Spinal cord (tissue), 10 donors: ENCODE measurements around the gene TUFM. TPM values are rescaled to one million over a fixed set of nuclear protein-coding genes. Genes with fewer than 3 reads are reported as not detected.

Experiments
- DNase-seq, 6 donors: peaks; one replicate each; pipeline versions ENCODE4 v3.0.0 to v3.0.0-alpha.2; 2013 to 2015; ENCODE audit warnings: low spot score in 6 of 6, low read depth in 4 of 6
- H3K27ac ChIP-seq: one replicate; pipeline ENCODE4 v1.5.1; 2013; ENCODE audit warnings: low read depth, low read length, control low read depth
- H3K27me3 ChIP-seq: one replicate; pipeline ENCODE4 v1.6.1; 2013; ENCODE audit warnings: low read length; ENCODE audit not compliant: control insufficient read depth, insufficient read depth
- H3K36me3 ChIP-seq: one replicate; pipeline ENCODE4 v1.6.1; 2013; ENCODE audit warnings: low read length; ENCODE audit not compliant: control insufficient read depth, insufficient read depth
- H3K4me1 ChIP-seq: one replicate; pipeline ENCODE4 v1.6.1; 2013; ENCODE audit warnings: low read length; ENCODE audit not compliant: control insufficient read depth, insufficient read depth
- H3K4me3 ChIP-seq: one replicate; pipeline ENCODE4 v1.5.1; 2013; ENCODE audit warnings: low read depth, low read length, control low read depth
- H3K9me3 ChIP-seq: one replicate; pipeline ENCODE4 v1.6.1; 2013; ENCODE audit warnings: low read length; ENCODE audit not compliant: control insufficient read depth, insufficient read depth
- WGBS: methylation state at CpG from one replicate; pipeline ENCODE4 v1.1.5; 2013; ENCODE audit warnings: missing lambda C conversion rate; ENCODE audit not compliant: insufficient coverage; 5-methylcytosine and 5-hydroxymethylcytosine counted together
- polyA plus RNA-seq, 2 donors: library from polyadenylated mRNA; unstranded; fragments of 120-200 nt; gene quantifications; one replicate each; pipeline ENCODE4 v1.2.1, GENCODE V29; 2013; ENCODE audit not compliant: insufficient read length in 2 of 2
- total RNA-seq, 2 donors: library from RNA; depleted of rRNA in 1 of 2; stranded (reverse); fragments of 120-200 nt in 1 of 2; fragments of >200 nt in 1 of 2; gene quantifications; one replicate each; pipeline versions ENCODE4 v1.2.3 to v1.2.4, GENCODE V29; 2013 to 2014
- donor health status: healthy.

Gene TUFM
- total and polyA plus RNA-seq, 4 donors: 56.9 to 243 (median 181) TPM

DNA sequence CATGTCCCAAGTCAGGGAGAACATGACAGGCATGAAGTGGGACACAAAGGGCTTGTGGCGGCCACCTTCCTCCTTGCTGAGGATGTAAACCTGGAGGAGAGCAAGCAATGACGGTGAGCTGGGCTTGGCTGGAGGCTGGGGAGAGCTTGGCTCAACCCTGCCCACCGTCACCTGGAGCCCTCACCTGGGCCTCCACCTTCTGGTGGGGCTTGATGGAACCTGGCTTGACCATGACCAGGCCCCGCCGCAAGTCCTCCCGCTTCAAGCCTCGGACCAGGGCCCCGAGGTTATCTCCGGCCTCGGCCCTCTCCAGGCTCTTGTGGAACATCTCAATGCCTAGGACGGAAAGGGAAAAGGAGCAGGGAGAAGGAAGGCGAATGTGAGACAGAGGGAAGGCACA lies 2.4 kb downstream of the TUFM start:
- H3K36me3 ChIP-seq: peaks cover 46% of the 10 kb centered on the region
- H3K27ac ChIP-seq: no peak overlapping the region
- no peaks in the 10 kb centered on the region for H3K27me3 ChIP-seq
- H3K4me3 ChIP-seq: no peak overlapping the region
- no peak for DNase-seq
- 97% methylated on average over 11 of the region's 12 CpGs for WGBS
- peaks cover 25% of the 10 kb centered on the region for H3K4me1 ChIP-seq
- H3K9me3 ChIP-seq: no peaks in the 10 kb centered on the region

- H3K9me3 ChIP-seq: no peaks in the 10 kb centered on the region
- no peak for DNase-seq
- H3K27ac ChIP-seq: no peak overlapping the region
- WGBS: 70% methylated on average over 6 of the region's 7 CpGs
- H3K36me3 ChIP-seq: peaks cover 51% of the 10 kb centered on the region
- H3K4me3 ChIP-seq: no peak overlapping the region
- no peaks in the 10 kb centered on the region for H3K27me3 ChIP-seq
- H3K4me1 ChIP-seq: peaks cover 25% of the 10 kb centered on the region
Observed at GRCh38 chr16:28842696-28843095, 3.5 kb downstream of the TUFM start.

- no peak for DNase-seq
- 80% methylated on average over 1 of the region's 1 CpG for WGBS
- Histone ChIP-seq H3K4me3 (no peak overlapping the region), H3K27me3 (no peaks in the 10 kb centered on the region), H3K4me1 (peaks cover 4% of the 10 kb centered on the region), H3K36me3 (peaks cover 78% of the 10 kb centered on the region), H3K27ac (no peak overlapping the region), H3K9me3 (no peaks in the 10 kb centered on the region)
Observed at GRCh38 chr16:28839899-28840298, 6.2 kb downstream of the TUFM start.

GRCh38 chr16:28839004-28839639 lies 7.0 kb downstream of the TUFM start:
- Histone ChIP-seq H3K27me3 (no peaks in the 10 kb centered on the region), H3K4me3 (no peak overlapping the region), H3K27ac (no peak overlapping the region), H3K4me1 (no peaks in the 10 kb centered on the region), H3K9me3 (no peaks in the 10 kb centered on the region), H3K36me3 (peaks cover 78% of the 10 kb centered on the region)
- no peak for DNase-seq
- 96% methylated on average over 8 of the region's 14 CpGs for WGBS

GRCh38 chr16:28838558-28838918 lies 7.6 kb downstream of the TUFM start:
- no peak overlapping the region for H3K27ac ChIP-seq
- 100% methylated on average over 1 of the region's 1 CpG for WGBS
- peaks cover 78% of the 10 kb centered on the region for H3K36me3 ChIP-seq
- H3K4me1 ChIP-seq: no peaks in the 10 kb centered on the region
- H3K9me3 ChIP-seq: no peaks in the 10 kb centered on the region
- no peaks in the 10 kb centered on the region for H3K27me3 ChIP-seq
- no peak overlapping the region for H3K4me3 ChIP-seq
- DNase-seq: no peak

- H3K9me3 ChIP-seq: no peaks in the 10 kb centered on the region
- 95% methylated on average over 7 of the region's 7 CpGs for WGBS
- H3K27me3 ChIP-seq: no peaks in the 10 kb centered on the region
- H3K4me1 ChIP-seq: no peaks in the 10 kb centered on the region
- no peak overlapping the region for H3K27ac ChIP-seq
- H3K4me3 ChIP-seq: no peak overlapping the region
- no peak for DNase-seq
- peaks cover 78% of the 10 kb centered on the region for H3K36me3 ChIP-seq
Observed at GRCh38 chr16:28837672-28838557, 8.2 kb downstream of the TUFM start.

GRCh38 chr16:28836761-28837064 lies 9.4 kb downstream of the TUFM start:
- Histone ChIP-seq H3K27ac (no peak overlapping the region), H3K27me3 (no peaks in the 10 kb centered on the region), H3K4me1 (no peaks in the 10 kb centered on the region), H3K36me3 (peaks cover 77% of the 10 kb centered on the region), H3K9me3 (no peaks in the 10 kb centered on the region), H3K4me3 (no peak overlapping the region)
- WGBS: no CpG with 5 or more reads among the region's 8 CpGs
- DNase-seq: no peak

GRCh38 chr16:28835864-28836760 lies 10.0 kb downstream of the TUFM start:
- H3K4me3 ChIP-seq: no peak overlapping the region
- WGBS: 94% methylated on average over 8 of the region's 25 CpGs
- H3K27me3 ChIP-seq: no peaks in the 10 kb centered on the region
- no peaks in the 10 kb centered on the region for H3K9me3 ChIP-seq
- no peaks in the 10 kb centered on the region for H3K4me1 ChIP-seq
- DNase-seq: no peak
- H3K27ac ChIP-seq: no peak overlapping the region
- H3K36me3 ChIP-seq: peaks cover 77% of the 10 kb centered on the region

- Histone ChIP-seq H3K36me3 (peaks cover 83% of the 10 kb centered on the region), H3K27me3 (no peaks in the 10 kb centered on the region), H3K4me1 (no peaks in the 10 kb centered on the region), H3K27ac (no peak overlapping the region), H3K9me3 (no peaks in the 10 kb centered on the region), H3K4me3 (no peak overlapping the region)
- 86% methylated on average over 23 of the region's 25 CpGs for WGBS
- no peak for DNase-seq
Observed at GRCh38 chr16:28834873-28835863, 11.0 kb downstream of the TUFM start.
